ENCODE results near the gene CRYZ. TPM values are rescaled to one million over a fixed set of nuclear protein-coding genes. Genes with fewer than 3 reads are reported as not detected.

CRYZ gene
- total and polyA plus RNA-seq, 2 of the 4 experiments (the other 2 are of a cell fraction) = 40.6 to 43.4 TPM

DNA sequence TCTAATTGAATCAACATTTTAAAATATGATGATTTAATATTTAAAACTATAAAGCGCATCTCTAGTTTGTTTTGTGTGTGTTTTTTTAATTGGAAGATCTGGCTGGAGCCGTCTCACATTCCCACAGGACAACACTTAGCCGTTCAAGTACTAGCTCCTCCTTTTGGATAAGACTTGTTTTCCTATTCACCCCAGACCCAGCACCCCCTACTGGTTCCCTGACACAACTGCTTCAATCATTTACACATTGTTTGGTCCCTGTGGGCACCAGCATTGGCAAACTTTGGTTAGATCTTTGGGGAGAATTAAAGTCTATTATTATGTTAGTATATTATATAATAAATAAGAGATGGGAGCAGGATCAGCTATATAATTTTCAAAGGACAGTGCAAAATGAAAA is 34.6 kb upstream of the CRYZ start:
- Histone ChIP-seq H4K91ac (ENCODE audit: insufficient read depth, low read depth, low read length) (no peak overlapping the region), H3K9me1 (ENCODE audit: insufficient read depth, low read length) (no peaks in the 10 kb centered on the region), H2AK5ac (ENCODE audit: low read depth, low read length) (no peak overlapping the region), H4K5ac (ENCODE audit: low read depth, low read length) (no peak overlapping the region), H3K27me3 (ENCODE audit: control insufficient read depth, insufficient read depth, low read length) (no peaks in the 10 kb centered on the region), H3K4ac (ENCODE audit: low read depth, low read length) (no peak overlapping the region), H3K79me1 (ENCODE audit: low read depth in 1 of 2, low read length in 2 of 2) (no peaks in the 10 kb centered on the region), H3K18ac (ENCODE audit: low read depth, low read length) (no peak overlapping the region), H3K36me3 (ENCODE audit: control insufficient read depth, insufficient read depth, low read length) (peaks cover 4% of the 10 kb centered on the region; the same call in 1 of the 2 replicates), H3K4me1 (ENCODE audit: control insufficient read depth, insufficient read depth, low read length) (no peaks in the 10 kb centered on the region), H2BK15ac (ENCODE audit: low read depth, low read length) (no peak overlapping the region), H2BK20ac (ENCODE audit: low read depth, low read length) (no peak overlapping the region), H3K23ac (ENCODE audit: low read depth, low read length) (no peak overlapping the region), H3K27ac (ENCODE audit: insufficient read depth, low read length) (no peak overlapping the region), H2AK9ac (replicated peaks; ENCODE audit: low read depth, low read length, poor library complexity) (no peak overlapping the region), H2AFZ (replicated peaks; ENCODE audit: low read length, poor library complexity) (no peak overlapping the region), H4K20me1 (ENCODE audit: insufficient read depth, low read length) (no peaks in the 10 kb centered on the region), H2BK5ac (ENCODE audit: low read depth, low read length, poor library complexity, severe bottlenecking) (no peak overlapping the region), H3K9me3 (ENCODE audit: control insufficient read depth, insufficient read depth, low read length) (no peaks in the 10 kb centered on the region), H3K9ac (ENCODE audit: low read depth, low read length) (no peak overlapping the region), H3K4me3 (ENCODE audit: insufficient read depth, low read depth, low read length) (no peak overlapping the region), H3K56ac (ENCODE audit: extremely low read depth, insufficient read depth, low read length) (no peak overlapping the region), H3K14ac (replicated peaks; ENCODE audit: low read depth, low read length) (no peak overlapping the region), H2BK120ac (ENCODE audit: low read depth, low read length) (no peak overlapping the region), H3K4me2 (ENCODE audit: low read depth, low read length) (no peak overlapping the region), H4K8ac (ENCODE audit: low read depth in 2 of 2, low read length in 2 of 2) (no peak overlapping the region)
- no peak for TF ChIP-seq FOS (IDR thresholded peaks at IDR 0.05; ENCODE audit: low read depth, low read length)
- no peak for TF ChIP-seq MXI1 (IDR thresholded peaks at IDR 0.05; ENCODE audit: borderline replicate concordance, low read depth, low read length)
- TF ChIP-seq, protein P1, sequence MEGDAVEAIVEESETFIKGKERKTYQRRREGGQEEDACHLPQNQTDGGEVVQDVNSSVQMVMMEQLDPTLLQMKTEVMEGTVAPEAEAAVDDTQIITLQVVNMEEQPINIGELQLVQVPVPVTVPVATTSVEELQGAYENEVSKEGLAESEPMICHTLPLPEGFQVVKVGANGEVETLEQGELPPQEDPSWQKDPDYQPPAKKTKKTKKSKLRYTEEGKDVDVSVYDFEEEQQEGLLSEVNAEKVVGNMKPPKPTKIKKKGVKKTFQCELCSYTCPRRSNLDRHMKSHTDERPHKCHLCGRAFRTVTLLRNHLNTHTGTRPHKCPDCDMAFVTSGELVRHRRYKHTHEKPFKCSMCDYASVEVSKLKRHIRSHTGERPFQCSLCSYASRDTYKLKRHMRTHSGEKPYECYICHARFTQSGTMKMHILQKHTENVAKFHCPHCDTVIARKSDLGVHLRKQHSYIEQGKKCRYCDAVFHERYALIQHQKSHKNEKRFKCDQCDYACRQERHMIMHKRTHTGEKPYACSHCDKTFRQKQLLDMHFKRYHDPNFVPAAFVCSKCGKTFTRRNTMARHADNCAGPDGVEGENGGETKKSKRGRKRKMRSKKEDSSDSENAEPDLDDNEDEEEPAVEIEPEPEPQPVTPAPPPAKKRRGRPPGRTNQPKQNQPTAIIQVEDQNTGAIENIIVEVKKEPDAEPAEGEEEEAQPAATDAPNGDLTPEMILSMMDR (conservative IDR thresholded peaks at IDR 0.05; ENCODE audit: low read depth, low read length) = peak; percentile 27; the same call in 1 of the 2 replicates
- BruUV-seq (replicated peaks) = no TSS peak
- CTCF ChIA-PET = no interaction called here
- in situ Hi-C loops (cut with MboI; ENCODE audit: low sequenced_read_pairs) = loop anchor here (10.0 kb wide), 1 partner anchor 427 kb away; no protein-coding TSS in a partner anchor
- POLR2A ChIA-PET (ENCODE audit: unreplicated experiment) = no interaction called here
- ATAC-seq (ENCODE audit: low read depth) (no peak), DNase-seq (peak; percentile 2)
- dilution Hi-C loops (cut with HindIII; ENCODE audit: low sequenced_read_pairs, unreplicated experiment) = no loop called here
- intact Hi-C loops (cut with micrococcal nuclease) = no loop called here
- WGBS, 2 experiments (ENCODE audit: extremely low coverage in 2 of 2, insufficient read length in 1 of 2) = no CpG with 5 or more reads among the region's 3 CpGs

Measured in IMR-90 (cell line).